ENCODE measurements around the gene SOX1.

Gene SOX1

GRCh38 chr13:112096959-112097358 is 30.0 kb downstream of the SOX1 start:
- Histone ChIP-seq H3K27me3 (replicated peaks; ENCODE audit: insufficient read depth, low read length) (no peaks in the 10 kb centered on the region), H3K9me3 (replicated peaks; ENCODE audit: insufficient read depth, low read length) (no peaks in the 10 kb centered on the region)
- no peak for DNase-seq

GRCh38 chr13:112097770-112098169 is 30.8 kb downstream of the SOX1 start:
- H3K9me3 ChIP-seq (replicated peaks; ENCODE audit: insufficient read depth, low read length) = no peaks in the 10 kb centered on the region
- no peak for TF ChIP-seq CTCF (IDR thresholded peaks at IDR 0.05; ENCODE audit: low read length)
- TF ChIP-seq EZH2phosphoT487 (IDR thresholded peaks at IDR 0.05; ENCODE audit: low read length) = no peak
- TF ChIP-seq EZH2 (optimal IDR thresholded peaks at IDR 0.05; ENCODE audit: low read depth, low read length) = no peak
- no peaks in the 10 kb centered on the region for H4K20me1 ChIP-seq (ENCODE audit: insufficient read depth, low read length)
- H3K4me3 ChIP-seq (ENCODE audit: low read length) = no peak overlapping the region
- no peak overlapping the region for H2AFZ ChIP-seq (ENCODE audit: low read length)
- no peaks in the 10 kb centered on the region for H3K9me2 ChIP-seq (replicated peaks; ENCODE audit: insufficient read depth, low read length)
- H3K36me3 ChIP-seq (replicated peaks; ENCODE audit: insufficient read depth, low read length) = no peaks in the 10 kb centered on the region
- H3F3A ChIP-seq (ENCODE audit: insufficient read depth, low read length) = no peaks in the 10 kb centered on the region
- H3K4me1 ChIP-seq (ENCODE audit: low read length) = no peaks in the 10 kb centered on the region
- no peak overlapping the region for H3K4me2 ChIP-seq (ENCODE audit: low read depth, low read length)
- no peak overlapping the region for H3K27ac ChIP-seq (ENCODE audit: low read length)
- no peaks in the 10 kb centered on the region for H3K79me2 ChIP-seq (ENCODE audit: low read length)
- no peak for DNase-seq
- no peaks in the 10 kb centered on the region for H3K27me3 ChIP-seq (replicated peaks; ENCODE audit: insufficient read depth, low read length)
- H3K9ac ChIP-seq (ENCODE audit: low read length) = no peak overlapping the region

More at GRCh38 chr13:112096959-112097358, 30.0 kb downstream of the SOX1 start:
- H3K9me2 ChIP-seq (replicated peaks; ENCODE audit: insufficient read depth, low read length) = no peaks in the 10 kb centered on the region
- no peak overlapping the region for H3K4me3 ChIP-seq (ENCODE audit: low read length)
- no peaks in the 10 kb centered on the region for H4K20me1 ChIP-seq (ENCODE audit: insufficient read depth, low read length)
- no peak overlapping the region for H3K4me2 ChIP-seq (ENCODE audit: low read depth, low read length)
- no peak overlapping the region for H2AFZ ChIP-seq (ENCODE audit: low read length)
- TF ChIP-seq EZH2 (optimal IDR thresholded peaks at IDR 0.05; ENCODE audit: low read depth, low read length) (no peak), CTCF (IDR thresholded peaks at IDR 0.05; ENCODE audit: low read length) (no peak), EZH2phosphoT487 (IDR thresholded peaks at IDR 0.05; ENCODE audit: low read length) (no peak)
- H3K79me2 ChIP-seq (ENCODE audit: low read length) = no peaks in the 10 kb centered on the region
- no peaks in the 10 kb centered on the region for H3K36me3 ChIP-seq (replicated peaks; ENCODE audit: insufficient read depth, low read length)
- H3F3A ChIP-seq (ENCODE audit: insufficient read depth, low read length) = no peaks in the 10 kb centered on the region
- H3K9ac ChIP-seq (ENCODE audit: low read length) = no peak overlapping the region
- H3K4me1 ChIP-seq (ENCODE audit: low read length) = no peaks in the 10 kb centered on the region
- no peak overlapping the region for H3K27ac ChIP-seq (ENCODE audit: low read length)

- H3K9ac ChIP-seq (ENCODE audit: low read length) = no peak overlapping the region
- H3K4me2 ChIP-seq (ENCODE audit: low read depth, low read length) = no peak overlapping the region
- no peaks in the 10 kb centered on the region for H3K9me3 ChIP-seq (replicated peaks; ENCODE audit: insufficient read depth, low read length)
- TF ChIP-seq EZH2phosphoT487 (IDR thresholded peaks at IDR 0.05; ENCODE audit: low read length) (no peak), EZH2 (optimal IDR thresholded peaks at IDR 0.05; ENCODE audit: low read depth, low read length) (no peak), CTCF (IDR thresholded peaks at IDR 0.05; ENCODE audit: low read length) (no peak)
- no peaks in the 10 kb centered on the region for H3F3A ChIP-seq (ENCODE audit: insufficient read depth, low read length)
- no peaks in the 10 kb centered on the region for H3K27me3 ChIP-seq (replicated peaks; ENCODE audit: insufficient read depth, low read length)
- H3K4me1 ChIP-seq (ENCODE audit: low read length) = no peaks in the 10 kb centered on the region
- no peak for DNase-seq
- no peaks in the 10 kb centered on the region for H3K79me2 ChIP-seq (ENCODE audit: low read length)
- H2AFZ ChIP-seq (ENCODE audit: low read length) = no peak overlapping the region
- H3K36me3 ChIP-seq (replicated peaks; ENCODE audit: insufficient read depth, low read length) = no peaks in the 10 kb centered on the region
- H3K9me2 ChIP-seq (replicated peaks; ENCODE audit: insufficient read depth, low read length) = no peaks in the 10 kb centered on the region
- no peak overlapping the region for H3K4me3 ChIP-seq (ENCODE audit: low read length)
- H3K27ac ChIP-seq (ENCODE audit: low read length) = no peak overlapping the region
- H4K20me1 ChIP-seq (ENCODE audit: insufficient read depth, low read length) = no peaks in the 10 kb centered on the region
Observed at GRCh38 chr13:112098699-112099098, 31.8 kb downstream of the SOX1 start.
